COLO668 (cell line): ENCODE measurements around the gene SLC22A2.
A peak's percentile ranks its signal among the peaks of the same experiment; 100 is the strongest.

Experiments
- DNase-seq: peaks from one replicate; lab custom pipeline; 2025; ENCODE audit not compliant: unreplicated experiment; lab: John Stamatoyannopoulos, UW

The SLC22A2 gene

DNA sequence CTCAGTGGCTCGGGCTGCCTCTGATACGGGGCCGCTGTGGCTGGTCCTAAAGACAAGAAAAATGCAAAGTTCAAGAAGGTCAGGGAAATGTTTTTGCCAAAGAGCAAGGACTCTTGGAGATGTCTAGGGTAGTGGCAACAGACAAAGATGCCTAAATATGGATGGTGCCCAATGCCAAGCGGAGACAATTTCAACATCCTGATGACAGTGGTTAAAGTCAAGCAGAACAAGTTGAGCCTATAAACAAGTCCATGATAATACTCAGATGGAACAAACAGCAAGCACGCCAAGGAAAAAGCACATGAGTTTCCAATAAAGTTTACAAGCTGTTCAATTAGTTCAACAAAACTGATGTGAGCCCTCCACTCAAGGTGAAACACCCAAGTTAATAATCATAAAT is 85.9 kb downstream of the SLC22A2 start:
- no peak for DNase-seq

DNA sequence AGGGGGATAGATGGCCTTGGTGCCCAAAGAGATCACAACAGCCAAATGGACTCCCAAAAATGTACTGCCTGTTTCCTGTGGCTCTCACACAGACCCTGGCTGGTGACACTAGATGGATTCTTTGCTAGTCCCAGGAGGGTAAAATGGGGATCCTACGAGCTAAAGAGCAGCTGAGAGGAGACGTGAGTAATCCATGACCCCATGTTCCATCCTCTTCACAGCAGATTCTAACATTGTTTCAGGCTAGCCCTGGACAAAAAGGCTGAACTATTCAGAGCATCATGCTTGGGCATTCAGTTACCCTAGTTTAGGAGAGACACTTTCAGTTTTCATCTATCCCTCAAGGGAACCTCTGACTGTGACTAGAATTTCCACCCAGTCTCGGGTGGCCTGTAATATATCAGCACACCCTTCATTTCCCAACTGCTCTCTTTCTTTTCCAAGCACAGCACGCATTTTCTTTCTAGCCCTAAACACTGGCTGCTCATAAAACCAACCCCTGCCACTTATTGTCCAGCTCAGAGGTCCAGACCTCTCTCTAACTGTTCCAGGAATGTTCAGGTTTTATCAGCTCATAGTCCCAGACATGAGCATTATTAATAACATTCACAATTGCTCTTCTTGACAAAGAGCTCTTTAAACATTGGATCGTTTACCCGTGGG is 88.5 kb downstream of the SLC22A2 start:
- no peak for DNase-seq

DNA sequence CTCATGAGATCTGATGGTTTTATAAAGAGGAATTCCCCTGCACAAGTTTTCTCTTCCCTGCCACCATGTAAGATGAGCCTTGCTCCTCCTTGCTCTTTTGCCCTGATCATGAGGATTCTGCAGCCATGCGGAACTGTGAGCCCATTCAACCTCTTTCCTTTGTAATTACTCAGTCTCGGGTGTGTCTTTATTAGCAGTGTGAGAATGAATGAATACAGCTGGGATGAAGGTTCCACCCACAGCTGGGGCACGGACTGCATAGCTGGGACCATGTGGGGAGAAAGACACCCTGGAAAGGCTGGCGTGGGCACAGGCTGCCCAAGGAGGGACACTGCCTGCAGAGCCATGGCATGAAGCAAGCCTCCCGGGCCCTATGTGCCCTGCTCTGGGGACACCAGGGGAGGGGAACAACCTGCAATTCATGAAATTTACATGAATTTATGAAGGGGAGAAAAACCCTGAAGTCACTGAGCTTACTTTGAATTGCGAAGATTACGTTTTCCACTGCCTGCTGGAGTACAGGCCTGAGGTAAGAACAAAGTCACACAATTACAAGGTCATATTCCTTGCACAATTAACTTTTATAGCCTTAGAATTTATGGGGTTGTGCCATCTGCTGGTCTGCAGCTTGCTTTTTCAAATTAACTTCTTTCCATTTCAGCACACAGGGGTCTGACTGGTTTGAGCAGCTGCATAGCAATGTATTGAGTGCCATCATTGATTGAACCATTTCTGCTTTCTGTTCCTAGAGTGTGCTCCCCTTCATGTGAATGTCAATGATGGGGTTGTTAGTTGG is 90.8 kb downstream of the SLC22A2 start:
- DNase-seq, result peak; percentile 45
